HepG2 (cell line): Measurements from ENCODE around the gene UGT1A8. TPM values are rescaled to one million over a fixed set of nuclear protein-coding genes. Genes with fewer than 3 reads are reported as not detected.

Experiments used
- ATAC-seq: fragments of 200-7000 bp; cut with Tn5 transposase; 3 replicates; pipeline ENCODE4 v1.9.1; 2020; ENCODE audit warnings: mild to moderate bottlenecking, moderate library complexity
- BruUV-seq: library from RNA; stranded (reverse); fragments of 400-500 nt; replicated peaks from 2 replicates; lab custom pipeline; 2021; lab: Mats Ljungman, UMichigan
- CTCF ChIA-PET: fragments of 300-600 bp; formaldehyde crosslinking; extraction: SDS; loops from one replicate; lab custom pipeline; 2021; ENCODE audit warnings: low total read pairs, inconsistent platforms, low intra/inter-chr PET ratio; lab: Yijun Ruan, JAX
- POLR2A ChIA-PET: fragments of 350-600 bp; sonication (Branson Sonifier 250); formaldehyde crosslinking; loops from one replicate; lab custom pipeline; 2020; ENCODE audit warnings: antibody characterized with exemption, inconsistent platforms; lab: Yijun Ruan, JAX
- DNase-seq: peaks from one replicate; pipeline ENCODE4 v3.0.0-alpha.2; 2015; ENCODE audit warnings: low spot score
- FAIRE-seq: peaks from 3 replicates; lab custom pipeline; 2011; peaks lifted over from hg19 to GRCh38; lab: Jason Lieb, UNC
- H2AFZ ChIP-seq: one replicate; pipeline ENCODE4 v1.6.1; 2011; ENCODE audit warnings: low read length, inconsistent platforms
- H3K27ac ChIP-seq: fragments of 300-600 bp; 3 replicates; pipeline ENCODE4 v1.8.0; 2011; ENCODE audit warnings: mixed run types, mild to moderate bottlenecking, mixed read lengths, low read length, inconsistent platforms; ENCODE audit not compliant: insufficient read depth; ENCODE audit errors: extremely low read length
- H3K27me3 ChIP-seq, 2 experiments: fragments of 200-600 bp in 1 of 2; 2 replicates in 1 of 2; 3 replicates in 1 of 2; pipeline versions ENCODE4 v1.6.0 to v1.8.0; 2011; ENCODE audit warnings: low read length in 2 of 2, mild to moderate bottlenecking in 2 of 2, moderate library complexity in 2 of 2, inconsistent platforms in 1 of 2; ENCODE audit not compliant: insufficient read depth in 2 of 2, control insufficient read depth in 1 of 2
- H3K36me3 ChIP-seq, 2 experiments: fragments of 200-600 bp in 1 of 2; replicated peaks in 1 of 2; 2 replicates in 1 of 2; 3 replicates in 1 of 2; pipeline versions ENCODE4 v1.5.1 to v1.8.0; 2011; ENCODE audit warnings: low read length in 2 of 2, inconsistent platforms in 1 of 2; ENCODE audit not compliant: insufficient read depth in 2 of 2, control insufficient read depth in 1 of 2
- H3K4me1 ChIP-seq: 2 replicates; pipeline ENCODE4 v1.5.1; 2012; ENCODE audit warnings: low read length, inconsistent platforms; ENCODE audit not compliant: insufficient read depth
- H3K4me2 ChIP-seq: 2 replicates; pipeline ENCODE4 v1.6.0; 2011; ENCODE audit warnings: low read depth, low read length, inconsistent platforms
- H3K4me3 ChIP-seq, 3 experiments: fragments of 200-600 bp in 1 of 3; sonication (generic), shearing (Covaris generic) in 1 of 3; replicated peaks in 1 of 3; 2 replicates each; pipeline ENCODE4 v1.5.1; 2011 to 2016; ENCODE audit warnings: low read length in 3 of 3, inconsistent platforms in 2 of 3, low read depth in 2 of 3, mild to moderate bottlenecking in 2 of 3, control low read depth in 1 of 3, mixed read lengths in 1 of 3; ENCODE audit not compliant: insufficient read depth in 1 of 3
- H3K79me2 ChIP-seq: one replicate; pipeline ENCODE4 v1.6.1; 2011; ENCODE audit warnings: low read length, inconsistent platforms; ENCODE audit not compliant: insufficient read depth
- H3K9ac ChIP-seq: 2 replicates; pipeline ENCODE4 v1.6.0; 2011; ENCODE audit warnings: mild to moderate bottlenecking, low read depth, low read length, inconsistent platforms; ENCODE audit not compliant: insufficient read depth
- H3K9me3 ChIP-seq: 2 replicates; pipeline ENCODE4 v1.5.1; 2012; ENCODE audit warnings: mild to moderate bottlenecking, low read length
- H4K20me1 ChIP-seq: 2 replicates; pipeline ENCODE4 v1.6.0; 2011; ENCODE audit warnings: inconsistent platforms, mild to moderate bottlenecking, low read length, moderate library complexity; ENCODE audit not compliant: insufficient read depth
- CEBPG ChIP-seq: IDR thresholded peaks from 2 replicates; pipeline ENCODE4 v1.6.1; 2016
- EP300 ChIP-seq, 3 experiments: sonication (generic) in 1 of 3; formaldehyde crosslinking in 1 of 3; IDR thresholded peaks; 2 replicates each; pipeline versions ENCODE4 v1.5.1 to v1.6.1; 2011 to 2020; ENCODE audit warnings: low read depth in 2 of 3, low read length in 2 of 3, borderline replicate concordance in 1 of 3, improper control_type of control experiment in 1 of 3, mild to moderate bottlenecking in 1 of 3, missing genetic modification reagents in 1 of 3, moderate library complexity in 1 of 3
- MIXL1 ChIP-seq: IDR thresholded peaks from 2 replicates; pipeline ENCODE4 v1.6.1; 2016
- NAIF1 ChIP-seq: sonication (generic); formaldehyde crosslinking; IDR thresholded peaks from 2 replicates; pipeline ENCODE4 v1.5.0; 2020; ENCODE audit warnings: mild to moderate bottlenecking, missing genetic modification reagents, borderline replicate concordance
- NR2C2 ChIP-seq: sonication (generic); formaldehyde crosslinking; IDR thresholded peaks from 2 replicates; pipeline ENCODE4 v1.4.0; 2020; ENCODE audit warnings: missing genetic modification reagents, mild to moderate bottlenecking, moderate library complexity, borderline replicate concordance
- NRL ChIP-seq: sonication (generic); formaldehyde crosslinking; IDR thresholded peaks from 2 replicates; pipeline ENCODE4 v1.5.0; 2020; ENCODE audit warnings: missing genetic modification reagents, mild to moderate bottlenecking, moderate library complexity, borderline replicate concordance
- POLR2G ChIP-seq: fragments of 200-400 bp; formaldehyde crosslinking; IDR thresholded peaks from 2 replicates; pipeline ENCODE4 v1.6.1; 2018; ENCODE audit warnings: mild to moderate bottlenecking, low read depth, low read length, moderate library complexity
- SMC3 ChIP-seq: IDR thresholded peaks from 2 replicates; pipeline ENCODE4 v1.6.1; 2011; ENCODE audit warnings: low read length, improper control_type of control experiment
- SPEN ChIP-seq: sonication (generic); formaldehyde crosslinking; IDR thresholded peaks from 2 replicates; pipeline ENCODE4 v1.5.1; 2020; ENCODE audit warnings: low read depth, mild to moderate bottlenecking, missing genetic modification reagents
- TBX3 ChIP-seq: fragments of 450-650 bp; IDR thresholded peaks from 2 replicates; pipeline ENCODE4 v1.6.1; 2017; ENCODE audit warnings: antibody characterized with exemption, mild to moderate bottlenecking, inconsistent platforms, borderline replicate concordance
- WGBS: methylation state at CpG from one replicate; pipeline ENCODE4 v1.1.6; 2017; ENCODE audit warnings: low lambda C conversion rate; 5-methylcytosine and 5-hydroxymethylcytosine counted together
- in situ Hi-C: cut with HindIII; loops from 2 replicates; pipeline ENCODE4 v1.10.0; 2017; ENCODE audit warnings: low pct_unique_long_range_greater_than_20kb; ENCODE audit not compliant: extremely low pct_ligation_motif_present
- intact Hi-C: fragments of 100-400 bp; cut with micrococcal nuclease; formaldehyde crosslinking; loops from one replicate; pipeline ENCODE4 v1.10.0; 2022; ENCODE audit not compliant: unreplicated experiment
- polyA plus RNA-seq, 8 experiments: library from polyadenylated mRNA; depleted of rRNA in 3 of 8; stranded (reverse) in 7 of 8; unstranded in 1 of 8; fragments of >200 nt; fragmentation: Illumina TruSeq in 4 of 8; extraction: Trizol in 4 of 8; gene quantifications; 2 replicates each; pipeline versions ENCODE4 v1.2.1 to v1.2.3, GENCODE V29; 2011 to 2016; ENCODE audit warnings: low read depth in 4 of 8, missing spikeins in 1 of 8, mixed read lengths in 1 of 8; ENCODE audit not compliant: insufficient read depth in 1 of 8
- total RNA-seq, 5 experiments: library from RNA; depleted of rRNA; stranded (reverse); fragments of >200 nt; fragmentation: Illumina TruSeq; extraction: Trizol; gene quantifications; 2 replicates each; pipeline ENCODE4 v1.2.3, GENCODE V29; 2016; ENCODE audit warnings: low read depth in 1 of 5
- TF ChIP-seq, protein P1 (sequence below): conservative IDR thresholded peaks from 2 replicates; pipeline ENCODE4 v1.6.1; 2018; ENCODE audit warnings: missing genetic modification reagents
- TF ChIP-seq, protein P2 (sequence below): sonication (generic); formaldehyde crosslinking; IDR thresholded peaks from 2 replicates; pipeline ENCODE4 v1.4.0; 2020; ENCODE audit warnings: missing genetic modification reagents
- TF ChIP-seq, protein P3 (sequence below): sonication (generic); formaldehyde crosslinking; IDR thresholded peaks from 2 replicates; pipeline ENCODE4 v1.5.1; 2020; ENCODE audit warnings: mild to moderate bottlenecking, missing genetic modification reagents, borderline replicate concordance

The UGT1A8 gene
- total and polyA plus RNA-seq, 2 of the 13 experiments (the other 11 are each of a cell fraction or from before 2014, with no cell fraction given): not detected

DNA sequence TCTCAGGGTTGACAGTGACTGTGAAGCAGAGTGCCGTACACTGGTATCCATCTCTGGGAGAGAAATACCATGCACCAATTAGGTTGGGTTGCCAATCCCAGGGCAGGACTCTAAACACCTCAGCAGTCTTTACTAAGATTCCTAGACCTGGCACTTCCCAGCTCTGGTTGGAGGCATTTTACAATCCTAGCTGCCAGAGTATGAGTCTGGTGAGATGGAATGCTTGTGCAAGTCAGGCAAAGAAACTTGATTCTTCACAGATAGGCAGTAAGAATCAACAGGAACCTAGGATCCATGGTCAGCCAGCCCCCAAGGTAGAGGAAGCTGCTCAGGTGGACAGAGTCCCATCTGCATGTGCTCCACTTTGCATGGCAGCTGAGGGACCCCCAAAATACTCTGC lies 89.3 kb downstream of the UGT1A8 start:
- BruUV-seq: no TSS peak
- Histone ChIP-seq H3K36me3 (no peaks in the 10 kb centered on the region), H3K27me3 (no peaks in the 10 kb centered on the region), H3K9ac (no peak overlapping the region)
- TF ChIP-seq MIXL1 (no peak), CEBPG (no peak), TBX3 (no peak), SMC3 (no peak), NRL (CRISPR knock-in tag) (no peak), NR2C2 (CRISPR knock-in tag) (no peak), SPEN (CRISPR knock-in tag) (no peak), EP300 (IDR thresholded peaks at IDR 0.05; ENCODE audit: low read depth in 2 of 2, low read length in 2 of 2) (no peak), EP300 (CRISPR knock-in tag; IDR thresholded peaks at IDR 0.05; ENCODE audit: borderline replicate concordance) (no peak), NAIF1 (CRISPR knock-in tag) (no peak), POLR2G (no peak)
- TF ChIP-seq, protein P1, sequence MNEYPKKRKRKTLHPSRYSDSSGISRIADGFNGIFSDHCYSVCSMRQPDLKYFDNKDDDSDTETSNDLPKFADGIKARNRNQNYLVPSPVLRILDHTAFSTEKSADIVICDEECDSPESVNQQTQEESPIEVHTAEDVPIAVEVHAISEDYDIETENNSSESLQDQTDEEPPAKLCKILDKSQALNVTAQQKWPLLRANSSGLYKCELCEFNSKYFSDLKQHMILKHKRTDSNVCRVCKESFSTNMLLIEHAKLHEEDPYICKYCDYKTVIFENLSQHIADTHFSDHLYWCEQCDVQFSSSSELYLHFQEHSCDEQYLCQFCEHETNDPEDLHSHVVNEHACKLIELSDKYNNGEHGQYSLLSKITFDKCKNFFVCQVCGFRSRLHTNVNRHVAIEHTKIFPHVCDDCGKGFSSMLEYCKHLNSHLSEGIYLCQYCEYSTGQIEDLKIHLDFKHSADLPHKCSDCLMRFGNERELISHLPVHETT (CRISPR knock-in tag): no peak
- TF ChIP-seq, protein P2, sequence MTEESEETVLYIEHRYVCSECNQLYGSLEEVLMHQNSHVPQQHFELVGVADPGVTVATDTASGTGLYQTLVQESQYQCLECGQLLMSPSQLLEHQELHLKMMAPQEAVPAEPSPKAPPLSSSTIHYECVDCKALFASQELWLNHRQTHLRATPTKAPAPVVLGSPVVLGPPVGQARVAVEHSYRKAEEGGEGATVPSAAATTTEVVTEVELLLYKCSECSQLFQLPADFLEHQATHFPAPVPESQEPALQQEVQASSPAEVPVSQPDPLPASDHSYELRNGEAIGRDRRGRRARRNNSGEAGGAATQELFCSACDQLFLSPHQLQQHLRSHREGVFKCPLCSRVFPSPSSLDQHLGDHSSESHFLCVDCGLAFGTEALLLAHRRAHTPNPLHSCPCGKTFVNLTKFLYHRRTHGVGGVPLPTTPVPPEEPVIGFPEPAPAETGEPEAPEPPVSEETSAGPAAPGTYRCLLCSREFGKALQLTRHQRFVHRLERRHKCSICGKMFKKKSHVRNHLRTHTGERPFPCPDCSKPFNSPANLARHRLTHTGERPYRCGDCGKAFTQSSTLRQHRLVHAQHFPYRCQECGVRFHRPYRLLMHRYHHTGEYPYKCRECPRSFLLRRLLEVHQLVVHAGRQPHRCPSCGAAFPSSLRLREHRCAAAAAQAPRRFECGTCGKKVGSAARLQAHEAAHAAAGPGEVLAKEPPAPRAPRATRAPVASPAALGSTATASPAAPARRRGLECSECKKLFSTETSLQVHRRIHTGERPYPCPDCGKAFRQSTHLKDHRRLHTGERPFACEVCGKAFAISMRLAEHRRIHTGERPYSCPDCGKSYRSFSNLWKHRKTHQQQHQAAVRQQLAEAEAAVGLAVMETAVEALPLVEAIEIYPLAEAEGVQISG (CRISPR knock-in tag): no peak
- TF ChIP-seq, protein P3, sequence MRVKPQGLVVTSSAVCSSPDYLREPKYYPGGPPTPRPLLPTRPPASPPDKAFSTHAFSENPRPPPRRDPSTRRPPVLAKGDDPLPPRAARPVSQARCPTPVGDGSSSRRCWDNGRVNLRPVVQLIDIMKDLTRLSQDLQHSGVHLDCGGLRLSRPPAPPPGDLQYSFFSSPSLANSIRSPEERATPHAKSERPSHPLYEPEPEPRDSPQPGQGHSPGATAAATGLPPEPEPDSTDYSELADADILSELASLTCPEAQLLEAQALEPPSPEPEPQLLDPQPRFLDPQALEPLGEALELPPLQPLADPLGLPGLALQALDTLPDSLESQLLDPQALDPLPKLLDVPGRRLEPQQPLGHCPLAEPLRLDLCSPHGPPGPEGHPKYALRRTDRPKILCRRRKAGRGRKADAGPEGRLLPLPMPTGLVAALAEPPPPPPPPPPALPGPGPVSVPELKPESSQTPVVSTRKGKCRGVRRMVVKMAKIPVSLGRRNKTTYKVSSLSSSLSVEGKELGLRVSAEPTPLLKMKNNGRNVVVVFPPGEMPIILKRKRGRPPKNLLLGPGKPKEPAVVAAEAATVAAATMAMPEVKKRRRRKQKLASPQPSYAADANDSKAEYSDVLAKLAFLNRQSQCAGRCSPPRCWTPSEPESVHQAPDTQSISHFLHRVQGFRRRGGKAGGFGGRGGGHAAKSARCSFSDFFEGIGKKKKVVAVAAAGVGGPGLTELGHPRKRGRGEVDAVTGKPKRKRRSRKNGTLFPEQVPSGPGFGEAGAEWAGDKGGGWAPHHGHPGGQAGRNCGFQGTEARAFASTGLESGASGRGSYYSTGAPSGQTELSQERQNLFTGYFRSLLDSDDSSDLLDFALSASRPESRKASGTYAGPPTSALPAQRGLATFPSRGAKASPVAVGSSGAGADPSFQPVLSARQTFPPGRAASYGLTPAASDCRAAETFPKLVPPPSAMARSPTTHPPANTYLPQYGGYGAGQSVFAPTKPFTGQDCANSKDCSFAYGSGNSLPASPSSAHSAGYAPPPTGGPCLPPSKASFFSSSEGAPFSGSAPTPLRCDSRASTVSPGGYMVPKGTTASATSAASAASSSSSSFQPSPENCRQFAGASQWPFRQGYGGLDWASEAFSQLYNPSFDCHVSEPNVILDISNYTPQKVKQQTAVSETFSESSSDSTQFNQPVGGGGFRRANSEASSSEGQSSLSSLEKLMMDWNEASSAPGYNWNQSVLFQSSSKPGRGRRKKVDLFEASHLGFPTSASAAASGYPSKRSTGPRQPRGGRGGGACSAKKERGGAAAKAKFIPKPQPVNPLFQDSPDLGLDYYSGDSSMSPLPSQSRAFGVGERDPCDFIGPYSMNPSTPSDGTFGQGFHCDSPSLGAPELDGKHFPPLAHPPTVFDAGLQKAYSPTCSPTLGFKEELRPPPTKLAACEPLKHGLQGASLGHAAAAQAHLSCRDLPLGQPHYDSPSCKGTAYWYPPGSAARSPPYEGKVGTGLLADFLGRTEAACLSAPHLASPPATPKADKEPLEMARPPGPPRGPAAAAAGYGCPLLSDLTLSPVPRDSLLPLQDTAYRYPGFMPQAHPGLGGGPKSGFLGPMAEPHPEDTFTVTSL (CRISPR knock-in tag): no peak
- TF ChIP-seq, all 625 proteins: peak for 0
- DNase-seq (no peak), ATAC-seq (no peak), FAIRE-seq (no peak)
- POLR2A ChIA-PET: no interaction called here
- no peak overlapping the region for H2AFZ ChIP-seq
- H3K27ac ChIP-seq: no peak overlapping the region
- H4K20me1 ChIP-seq: no peaks in the 10 kb centered on the region
- intact Hi-C loops (no loop called here), in situ Hi-C loops (no loop called here)
- H3K4me3 ChIP-seq: no peak overlapping the region
- no peaks in the 10 kb centered on the region for H3K79me2 ChIP-seq
- CTCF ChIA-PET: no interaction called here
- no peak overlapping the region for H3K4me2 ChIP-seq
- H3K9me3 ChIP-seq: no peaks in the 10 kb centered on the region
- WGBS: 33% methylated on average over 1 of the region's 1 CpG
- no peaks in the 10 kb centered on the region for H3K4me1 ChIP-seq
